Measurements from ENCODE around the gene PHACTR1.

Gene PHACTR1

GRCh38 chr6:13280254-13280653 lies 563.7 kb downstream of the PHACTR1 start:
- no peak for TF ChIP-seq CTCF (IDR thresholded peaks at IDR 0.05)
- peaks cover 53 to 80% of the 10 kb centered on the region in 2 experiments for H3K4me1 ChIP-seq (ENCODE audit: control insufficient read depth in 1 of 2, insufficient read depth in 1 of 2, low read depth in 1 of 2, low read length in 1 of 2)
- H3K4me3 ChIP-seq (ENCODE audit: low read depth in 1 of 2, low read length in 1 of 2) = peak overlapping the region; percentile 13 to 21
- no peaks in the 10 kb centered on the region for H3K9me3 ChIP-seq
- H3K36me3 ChIP-seq = peaks cover 73% of the 10 kb centered on the region
- no peaks in the 10 kb centered on the region for H3K27me3 ChIP-seq
- peak overlapping the region; percentile 83 for H3K27ac ChIP-seq

DNA sequence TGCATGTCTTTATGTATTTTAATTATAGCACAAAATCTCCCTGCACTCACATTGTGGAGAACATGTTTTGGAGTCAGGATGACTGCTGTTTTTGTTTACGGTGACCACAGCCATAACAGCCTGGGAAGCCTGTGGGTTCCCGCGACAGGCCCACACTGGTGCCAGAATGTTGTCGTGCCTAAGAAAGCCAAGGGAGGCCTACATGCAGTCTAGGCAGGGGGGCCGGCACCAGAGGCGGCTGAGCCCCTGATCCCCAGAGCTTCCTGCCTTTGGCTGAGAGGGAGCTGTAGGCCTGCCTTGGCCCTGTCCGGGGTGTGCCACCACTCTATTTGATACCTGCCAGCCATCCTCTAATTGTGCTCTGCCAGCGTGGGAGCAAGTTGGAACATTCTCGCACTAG lies 565.1 kb downstream of the PHACTR1 start:
- peaks cover 79% of the 10 kb centered on the region for H3K36me3 ChIP-seq
- H3K4me1 ChIP-seq (ENCODE audit: control insufficient read depth in 1 of 2, insufficient read depth in 1 of 2, low read depth in 1 of 2, low read length in 1 of 2) = peaks cover 61 to 83% of the 10 kb centered on the region in 2 experiments
- TF ChIP-seq CTCF (IDR thresholded peaks at IDR 0.05) = no peak

GRCh38 chr6:13282393-13283069 lies 566.0 kb downstream of the PHACTR1 start:
- Histone ChIP-seq H3K9me3 (no peaks in the 10 kb centered on the region), H3K4me1 (ENCODE audit: control insufficient read depth in 1 of 2, insufficient read depth in 1 of 2, low read depth in 1 of 2, low read length in 1 of 2) (peaks cover 64 to 83% of the 10 kb centered on the region in 2 experiments), H3K27ac (peak overlapping the region; percentile 83), H3K36me3 (peaks cover 82% of the 10 kb centered on the region), H3K27me3 (no peaks in the 10 kb centered on the region), H3K4me3 (ENCODE audit: low read depth in 1 of 2, low read length in 1 of 2) (no peak overlapping the region)
- no peak for TF ChIP-seq CTCF (IDR thresholded peaks at IDR 0.05)

More for the DNA sequence above, 565.1 kb downstream of the PHACTR1 start:
- Histone ChIP-seq H3K4me3 (ENCODE audit: low read depth in 1 of 2, low read length in 1 of 2) (no peak overlapping the region), H3K27me3 (no peaks in the 10 kb centered on the region), H3K27ac (peak overlapping the region; percentile 83), H3K9me3 (no peaks in the 10 kb centered on the region)

GRCh38 chr6:13283331-13283730 lies 566.8 kb downstream of the PHACTR1 start:
- Histone ChIP-seq H3K27ac (peak overlapping the region; percentile 95), H3K4me3 (ENCODE audit: low read depth in 1 of 2, low read length in 1 of 2) (no peak overlapping the region), H3K36me3 (peaks cover 81% of the 10 kb centered on the region), H3K9me3 (no peaks in the 10 kb centered on the region), H3K4me1 (ENCODE audit: control insufficient read depth in 1 of 2, insufficient read depth in 1 of 2, low read depth in 1 of 2, low read length in 1 of 2) (peaks cover 60 to 77% of the 10 kb centered on the region in 2 experiments), H3K27me3 (no peaks in the 10 kb centered on the region)
- TF ChIP-seq CTCF (IDR thresholded peaks at IDR 0.05) = no peak

DNA sequence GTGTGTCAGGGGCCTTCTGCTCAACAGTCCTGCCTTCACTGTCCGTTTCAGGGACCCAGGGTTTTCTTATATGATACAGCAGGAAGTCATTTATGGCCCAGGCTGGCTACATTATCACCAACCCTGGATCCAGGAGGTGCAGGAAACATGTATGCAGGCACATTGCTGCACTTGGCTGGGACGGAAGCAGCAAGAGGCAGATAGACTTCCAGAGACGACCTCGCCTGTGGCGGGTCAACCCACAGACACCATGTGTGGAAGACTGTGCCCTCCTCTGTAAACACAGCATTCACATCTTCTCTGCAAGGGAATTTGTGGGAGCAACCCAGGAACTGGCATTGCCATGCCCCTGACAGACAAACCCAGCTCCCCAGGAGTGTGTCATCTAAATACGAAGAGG lies 568.1 kb downstream of the PHACTR1 start:
- Histone ChIP-seq H3K4me3 (ENCODE audit: low read depth in 1 of 2, low read length in 1 of 2) (peak overlapping the region in 1 of 2 experiments; percentile 18), H3K27ac (peak overlapping the region; percentile 95), H3K4me1 (ENCODE audit: control insufficient read depth in 1 of 2, insufficient read depth in 1 of 2, low read depth in 1 of 2, low read length in 1 of 2) (peaks cover 61 to 64% of the 10 kb centered on the region in 2 experiments), H3K36me3 (peaks cover 78% of the 10 kb centered on the region), H3K27me3 (no peaks in the 10 kb centered on the region), H3K9me3 (no peaks in the 10 kb centered on the region)
- no peak for TF ChIP-seq CTCF (IDR thresholded peaks at IDR 0.05)
